H1 (cell line): Measurements from ENCODE around the gene SLC6A6. TPM values are rescaled to one million over a fixed set of nuclear protein-coding genes. Genes with fewer than 3 reads are reported as not detected.

Experiments
- CTCF ChIA-PET: fragments of 300-600 bp; sonication (Branson Sonifier 250); formaldehyde crosslinking; loops from one replicate; lab custom pipeline; 2021; ENCODE audit not compliant: partially characterized antibody; lab: Charles Lee
- POLR2A ChIA-PET: fragments of 300-600 bp; sonication (Branson Sonifier 250); formaldehyde crosslinking; loops from one replicate; lab custom pipeline; 2021; ENCODE audit warnings: inconsistent platforms; ENCODE audit not compliant: partially characterized antibody; lab: Charles Lee
- DNase-seq, 2 experiments: peaks; one replicate each; pipeline versions ENCODE4 v3.0.0 to v3.0.0-alpha.2; 2010 to 2022; ENCODE audit warnings: low spot score in 2 of 2, low read depth in 1 of 2, mixed read lengths in 1 of 2
- FAIRE-seq: peaks from 2 replicates; lab custom pipeline; 2011; peaks lifted over from hg19 to GRCh38; lab: Jason Lieb, UNC
- H2AFZ ChIP-seq: 2 replicates; pipeline ENCODE4 v1.8.1; 2012; ENCODE audit warnings: low read length, inconsistent platforms
- H2AK5ac ChIP-seq: 2 replicates; pipeline ENCODE4 v1.6.1; 2013; ENCODE audit warnings: low read depth, low read length
- H2BK120ac ChIP-seq: replicated peaks from 2 replicates; pipeline ENCODE3; 2013; ENCODE audit warnings: low read depth, low read length, inconsistent platforms
- H2BK12ac ChIP-seq: 2 replicates; pipeline ENCODE4 v1.6.1; 2013; ENCODE audit warnings: low read depth, low read length
- H2BK15ac ChIP-seq: 2 replicates; pipeline ENCODE4 v1.6.1; 2013; ENCODE audit warnings: low read length
- H2BK20ac ChIP-seq: 2 replicates; pipeline ENCODE4 v1.6.1; 2013; ENCODE audit warnings: low read length
- H2BK5ac ChIP-seq: 2 replicates; pipeline ENCODE4 v1.6.1; 2013; ENCODE audit warnings: low read depth, low read length
- H3K14ac ChIP-seq: 2 replicates; pipeline ENCODE4 v1.6.1; 2013; ENCODE audit warnings: inconsistent platforms; ENCODE audit not compliant: insufficient read length
- H3K18ac ChIP-seq: 2 replicates; pipeline ENCODE4 v1.6.1; 2013; ENCODE audit warnings: low read length; ENCODE audit errors: extremely low read depth
- H3K23ac ChIP-seq: 2 replicates; pipeline ENCODE4 v1.6.1; 2013; ENCODE audit warnings: inconsistent platforms; ENCODE audit not compliant: insufficient read length
- H3K23me2 ChIP-seq: 2 replicates; pipeline ENCODE4 v1.6.1; 2013; ENCODE audit warnings: low read depth, low read length
- H3K27ac ChIP-seq: 2 replicates; pipeline ENCODE4 v1.6.1; 2011; ENCODE audit warnings: low read depth, low read length, inconsistent platforms
- H3K27me3 ChIP-seq, 4 experiments: replicated peaks in 1 of 4; 1 replicate in 1 of 4; 2 replicates in 3 of 4; pipeline versions ENCODE4 v1.6.1 to v1.8.1; 2011 to 2013; ENCODE audit warnings: low read length in 3 of 4, mild to moderate bottlenecking in 3 of 4, inconsistent platforms in 2 of 4, mixed read lengths in 2 of 4, moderate library complexity in 1 of 4; ENCODE audit not compliant: control insufficient read depth in 3 of 4, insufficient read depth in 3 of 4; ENCODE audit errors: extremely low read depth in 1 of 4
- H3K36me3 ChIP-seq, 4 experiments: 2 replicates each; pipeline versions ENCODE4 v1.6.1 to v1.8.1; 2011 to 2013; ENCODE audit warnings: mild to moderate bottlenecking in 4 of 4, low read length in 3 of 4, moderate library complexity in 2 of 4, control low read depth in 1 of 4, inconsistent platforms in 1 of 4; ENCODE audit not compliant: insufficient read depth in 4 of 4, control insufficient read depth in 2 of 4
- H3K4ac ChIP-seq: replicated peaks from 2 replicates; pipeline ENCODE3; 2013; ENCODE audit warnings: low read length, low read depth, mixed read lengths, inconsistent platforms; ENCODE audit not compliant: insufficient read length
- H3K4me1 ChIP-seq, 4 experiments: replicated peaks in 1 of 4; 1 replicate in 1 of 4; 2 replicates in 3 of 4; pipeline versions ENCODE4 v1.6.1 to v1.8.1; 2011 to 2013; ENCODE audit warnings: low read length in 3 of 4, inconsistent platforms in 2 of 4, mixed read lengths in 1 of 4; ENCODE audit not compliant: insufficient read depth in 4 of 4, control insufficient read depth in 3 of 4
- H3K4me2 ChIP-seq, 2 experiments: 2 replicates each; pipeline versions ENCODE4 v1.6.1 to v1.8.1; 2011 to 2013; ENCODE audit warnings: low read depth in 2 of 2, low read length in 2 of 2, control low read depth in 1 of 2, inconsistent platforms in 1 of 2, mild to moderate bottlenecking in 1 of 2; ENCODE audit not compliant: insufficient read depth in 1 of 2
- H3K4me3 ChIP-seq, 4 experiments: fragments of 200-600, 300-600 bp in 1 of 4; sonication (generic), shearing (Covaris generic), sonication (Bioruptor Twin) in 1 of 4; 2 replicates each; pipeline versions ENCODE4 v1.5.1 to v1.8.1; 2011 to 2016; ENCODE audit warnings: low read length in 4 of 4, low read depth in 3 of 4, control low read depth in 2 of 4, inconsistent platforms in 2 of 4, mild to moderate bottlenecking in 2 of 4, mixed read lengths in 1 of 4, moderate library complexity in 1 of 4; ENCODE audit not compliant: insufficient read depth in 2 of 4; ENCODE audit errors: extremely low read depth in 1 of 4
- H3K56ac ChIP-seq: replicated peaks from 2 replicates; pipeline ENCODE3; 2013; ENCODE audit warnings: low read depth, mild to moderate bottlenecking, mixed read lengths, low read length, inconsistent platforms; ENCODE audit not compliant: insufficient read length
- H3K79me1 ChIP-seq: 2 replicates; pipeline ENCODE4 v1.6.1; 2013; ENCODE audit warnings: low read depth, low read length, control low read depth
- H3K79me2 ChIP-seq, 2 experiments: 2 replicates each; pipeline versions ENCODE4 v1.6.1 to v1.8.1; 2012 to 2013; ENCODE audit warnings: low read length in 2 of 2, mild to moderate bottlenecking in 2 of 2, inconsistent platforms in 1 of 2; ENCODE audit not compliant: insufficient read depth in 2 of 2, control insufficient read depth in 1 of 2
- H3K9ac ChIP-seq, 4 experiments: replicated peaks in 1 of 4; 1 replicate in 1 of 4; 2 replicates in 3 of 4; pipeline versions ENCODE4 v1.6.1 to v1.8.1; 2011 to 2013; ENCODE audit warnings: low read depth in 3 of 4, low read length in 3 of 4, control low read depth in 2 of 4, mild to moderate bottlenecking in 2 of 4, moderate library complexity in 2 of 4, inconsistent platforms in 1 of 4; ENCODE audit errors: extremely low read depth in 1 of 4
- H3K9me3 ChIP-seq, 2 experiments: 2 replicates each; pipeline versions ENCODE4 v1.6.1 to v1.8.1; 2012 to 2013; ENCODE audit warnings: mild to moderate bottlenecking in 2 of 2, moderate library complexity in 2 of 2, control low read depth in 1 of 2, inconsistent platforms in 1 of 2, low read depth in 1 of 2, low read length in 1 of 2, mixed read lengths in 1 of 2; ENCODE audit not compliant: insufficient read depth in 2 of 2
- H4K20me1 ChIP-seq, 2 experiments: replicated peaks in 1 of 2; 2 replicates each; pipeline versions ENCODE3 to v1.8.1; 2011 to 2013; ENCODE audit warnings: inconsistent platforms in 2 of 2, low read length in 2 of 2, mild to moderate bottlenecking in 1 of 2; ENCODE audit not compliant: insufficient read depth in 2 of 2, control insufficient read depth in 1 of 2
- H4K5ac ChIP-seq: 2 replicates; pipeline ENCODE4 v1.6.1; 2013; ENCODE audit warnings: low read length, low read depth, mixed read lengths, inconsistent platforms; ENCODE audit not compliant: insufficient read length
- H4K8ac ChIP-seq: 2 replicates; pipeline ENCODE4 v1.8.0; 2013; ENCODE audit warnings: mild to moderate bottlenecking, moderate library complexity, low read length, inconsistent platforms; ENCODE audit not compliant: insufficient read depth; ENCODE audit errors: extremely low read depth
- H4K91ac ChIP-seq: replicated peaks from 2 replicates; pipeline ENCODE3; 2013; ENCODE audit warnings: low read length, mixed read lengths, inconsistent platforms; ENCODE audit not compliant: insufficient read length
- CBX5 ChIP-seq: fragments of 300-800, 300-1000 bp; sonication (generic); IDR thresholded peaks from 2 replicates; pipeline ENCODE4 v1.7.1; 2016; ENCODE audit warnings: antibody characterized with exemption, low read length, low read depth
- GABPA ChIP-seq: IDR thresholded peaks from 2 replicates; pipeline ENCODE4 v1.6.1; 2011; ENCODE audit warnings: mild to moderate bottlenecking, low read length, moderate library complexity, borderline replicate concordance; ENCODE audit not compliant: insufficient read depth
- KDM1A ChIP-seq: fragments of 200-600, 300-600 bp; sonication (generic); IDR thresholded peaks from 2 replicates; pipeline ENCODE4 v1.7.1; 2016; ENCODE audit warnings: mild to moderate bottlenecking, low read length, borderline replicate concordance
- NRF1 ChIP-seq: IDR thresholded peaks from 2 replicates; pipeline ENCODE4 v1.6.1; 2011; ENCODE audit warnings: mild to moderate bottlenecking, low read depth, low read length, improper control_type of control experiment
- PHF8 ChIP-seq: fragments of 200-600 bp; sonication (generic); conservative IDR thresholded peaks from 2 replicates; pipeline ENCODE4 v1.7.1; 2012; ENCODE audit warnings: low read depth, mild to moderate bottlenecking, inconsistent platforms, low read length, moderate library complexity
- POU5F1 ChIP-seq: IDR thresholded peaks from 2 replicates; pipeline ENCODE4 v1.6.1; 2011; ENCODE audit warnings: low read depth, mild to moderate bottlenecking, low read length, moderate library complexity
- RXRA ChIP-seq: IDR thresholded peaks from 2 replicates; pipeline ENCODE4 v1.6.1; 2011; ENCODE audit warnings: low read depth, mild to moderate bottlenecking, low read length, moderate library complexity; ENCODE audit not compliant: insufficient read depth
- SIRT6 ChIP-seq: IDR thresholded peaks from one replicate; pipeline ENCODE4 v1.7.1; 2012; ENCODE audit warnings: low read length, inconsistent platforms
- TAF1 ChIP-seq: IDR thresholded peaks from 2 replicates; pipeline ENCODE4 v1.6.1; 2011; ENCODE audit warnings: mild to moderate bottlenecking, low read depth, low read length
- TBP ChIP-seq: IDR thresholded peaks from 2 replicates; pipeline ENCODE4 v1.6.1; 2011; ENCODE audit warnings: low read depth, low read length, improper control_type of control experiment
- ZNF274 ChIP-seq: IDR thresholded peaks from 2 replicates; pipeline ENCODE4 v1.7.0; 2012; ENCODE audit warnings: low read length, borderline replicate concordance; ENCODE audit errors: extremely low read depth
- WGBS, 2 experiments: shearing (Covaris generic) in 1 of 2; methylation state at CpG; one replicate each; pipeline versions ENCODE4 v1.1.6 to v1.1.7; 2013 to 2015; ENCODE audit warnings: low lambda C conversion rate in 2 of 2, mixed read lengths in 2 of 2, inconsistent platforms in 1 of 2, low coverage in 1 of 2, missing lambda C conversion rate in 1 of 2; ENCODE audit not compliant: insufficient replicate concordance in 2 of 2, insufficient coverage in 1 of 2, insufficient read length in 1 of 2; ENCODE audit errors: extremely low coverage in 1 of 2, missing lambda C conversion rate in 1 of 2; 5-methylcytosine and 5-hydroxymethylcytosine counted together
- polyA plus RNA-seq, 7 experiments: library from polyadenylated mRNA; depleted of rRNA in 3 of 7; stranded (reverse) in 5 of 7; unstranded in 2 of 7; fragments of >200 nt in 5 of 7; fragments of 200-250 nt in 2 of 7; gene quantifications; 1 replicate in 5 of 7; 2 replicates in 1 of 7; 4 replicates in 1 of 7; pipeline versions ENCODE4 v1.2.1 to v1.2.3, GENCODE V29; 2011 to 2013; ENCODE audit warnings: missing spikeins in 2 of 7, mixed read lengths in 2 of 7
- total RNA-seq: library from RNA; stranded (reverse); fragmentation: NEBNext Ultra II Directional; extraction: Animal tissue kit (Norgen Biotek cat#: 25700); gene quantifications from 2 replicates; pipeline ENCODE4 v1.2.1, GENCODE V29; 2021
- TF ChIP-seq, protein P1 (sequence below): IDR thresholded peaks from 2 replicates; pipeline ENCODE4 v1.6.1; 2012; ENCODE audit warnings: inconsistent platforms

SLC6A6 gene
- total and polyA plus RNA-seq, 2 of the 8 experiments (the other 6 are each of a cell fraction or from before 2014, with no cell fraction given) = 66.2 to 144 TPM

DNA sequence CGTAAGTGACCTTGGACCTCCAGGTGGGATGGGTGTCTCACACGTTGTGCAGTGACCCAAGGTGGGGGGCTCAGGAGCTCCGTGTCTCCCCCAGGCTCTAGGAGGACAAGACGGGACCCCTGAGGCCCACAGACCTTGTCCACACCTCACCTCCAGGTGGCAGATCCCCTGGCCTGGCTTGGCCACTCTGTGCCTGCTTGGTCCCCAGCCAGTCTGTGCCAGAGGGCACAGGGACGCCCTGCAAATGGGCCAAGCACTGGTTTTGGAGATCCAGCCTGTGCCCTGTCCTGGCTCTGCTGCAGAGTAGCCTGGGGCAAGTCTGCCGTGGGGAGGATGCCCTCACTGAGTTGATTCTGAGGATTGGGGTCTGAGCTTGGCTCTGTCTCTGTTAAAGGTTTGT lies 14.0 kb downstream of the SLC6A6 start:
- DNase-seq = no peak
- TF ChIP-seq PHF8 (no peak), TBP (no peak), GABPA (no peak), CBX5 (no peak), POU5F1 (no peak), SIRT6 (no peak), TAF1 (no peak), KDM1A (no peak), ZNF274 (no peak), NRF1 (no peak), RXRA (no peak)
- TF ChIP-seq, protein P1, sequence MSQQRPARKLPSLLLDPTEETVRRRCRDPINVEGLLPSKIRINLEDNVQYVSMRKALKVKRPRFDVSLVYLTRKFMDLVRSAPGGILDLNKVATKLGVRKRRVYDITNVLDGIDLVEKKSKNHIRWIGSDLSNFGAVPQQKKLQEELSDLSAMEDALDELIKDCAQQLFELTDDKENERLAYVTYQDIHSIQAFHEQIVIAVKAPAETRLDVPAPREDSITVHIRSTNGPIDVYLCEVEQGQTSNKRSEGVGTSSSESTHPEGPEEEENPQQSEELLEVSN = no peak
- TF ChIP-seq, all 59 proteins: peak for 0
- CTCF ChIA-PET = interaction anchor here (0.8 to 3.5 kb wide), 12 partner anchors 9 to 157 kb away, joined by 3 to 17 read pairs (median 4); no protein-coding TSS in a partner anchor
- no peak overlapping the region for H3K18ac ChIP-seq
- 92% methylated on average over 6 of the region's 6 CpGs; no CpG with 5 or more reads in 1 of the 2 experiments for WGBS, 2 experiments
- H4K91ac ChIP-seq = no peak overlapping the region
- H2BK20ac ChIP-seq = no peak overlapping the region
- H3K27me3 ChIP-seq = no peaks in the 10 kb centered on the region
- H2BK120ac ChIP-seq = no peak overlapping the region
- H2BK5ac ChIP-seq = peak overlapping the region; percentile 9; the same call in 1 of the 2 replicates
- H3K9ac ChIP-seq = no peak overlapping the region
- no peak overlapping the region for H3K56ac ChIP-seq
- POLR2A ChIA-PET = interaction anchor here (1.2 to 2.9 kb wide), 2 partner anchors 11 to 213 kb away, joined by 3 to 10 read pairs; no protein-coding TSS in a partner anchor
- no peak for FAIRE-seq
- peaks cover 10 to 44% of the 10 kb centered on the region in 2 experiments for H4K20me1 ChIP-seq
- H3K4ac ChIP-seq = no peak overlapping the region
- H3K27ac ChIP-seq = no peak overlapping the region
- peaks cover 14 to 37% (median 18%) of the 10 kb centered on the region in 4 experiments for H3K4me1 ChIP-seq
- H2AFZ ChIP-seq = no peak overlapping the region
- no peak overlapping the region for H3K23ac ChIP-seq
- no peak overlapping the region for H3K14ac ChIP-seq
- no peak overlapping the region for H4K8ac ChIP-seq
- H3K36me3 ChIP-seq = peaks cover 0 to 11% (median 6%) of the 10 kb centered on the region in 4 experiments; a peak in 5 of 8 replicates
- H3K4me3 ChIP-seq = no peak overlapping the region
- H2BK15ac ChIP-seq = no peak overlapping the region
- H4K5ac ChIP-seq = no peak overlapping the region
- H3K4me2 ChIP-seq = no peak overlapping the region
- H3K79me2 ChIP-seq = peaks cover 0 to 69% of the 10 kb centered on the region in 2 experiments; a peak in 2 of 4 replicates
- no peak overlapping the region for H2AK5ac ChIP-seq
- H3K79me1 ChIP-seq = peaks cover 15% of the 10 kb centered on the region
- H3K23me2 ChIP-seq = no peaks in the 10 kb centered on the region
- no peak overlapping the region for H2BK12ac ChIP-seq
- H3K9me3 ChIP-seq = no peaks in the 10 kb centered on the region
